GM18907 (cell line): ENCODE measurements around the gene CLMN.
A peak's percentile ranks its signal among the peaks of the same experiment; 100 is the strongest.
"Not testable (repeated sequence)": the region's sequence is repeated elsewhere in the genome, so short reads cannot be mapped to it uniquely, and the experiment has no call there.

ENCODE experiments used
- ATAC-seq: cut with Tn5 transposase; IDR thresholded peaks from one replicate; pipeline ENCODE4 v1.9.1; 2021; ENCODE audit warnings: mild to moderate bottlenecking, moderate library complexity; ENCODE audit not compliant: unreplicated experiment

CLMN gene

DNA sequence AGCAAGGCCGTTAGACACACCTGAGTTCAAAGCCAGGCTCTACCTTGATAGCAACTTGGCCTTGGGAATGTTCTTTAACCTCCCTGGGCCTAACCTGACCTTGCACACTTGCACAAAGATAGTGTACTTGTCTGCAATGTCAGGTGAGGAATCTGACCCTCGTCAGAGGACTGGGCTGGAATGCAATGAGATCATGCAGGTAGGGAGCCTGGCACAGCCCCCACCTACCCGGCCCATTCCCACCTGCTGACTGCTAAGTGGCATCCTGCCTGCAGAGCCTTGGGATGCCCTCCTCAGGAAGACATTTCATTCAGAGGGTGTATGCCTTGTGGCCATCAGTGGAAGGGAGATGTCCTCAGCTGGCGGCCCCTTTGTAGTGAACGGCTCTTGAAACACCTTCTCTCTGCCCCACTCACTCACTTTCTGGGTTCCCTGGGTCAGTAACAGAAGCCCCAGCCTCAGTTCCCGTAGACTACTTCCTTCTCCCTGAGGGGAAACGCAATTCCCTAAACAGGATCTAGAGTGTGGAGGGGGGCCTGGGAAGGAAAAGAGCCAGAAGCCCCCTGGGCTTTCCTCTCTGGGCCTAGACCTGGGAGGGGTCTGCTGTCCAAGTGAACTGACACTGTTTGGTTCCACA lies 94.3 kb downstream of the CLMN start:
- no peak for ATAC-seq

DNA sequence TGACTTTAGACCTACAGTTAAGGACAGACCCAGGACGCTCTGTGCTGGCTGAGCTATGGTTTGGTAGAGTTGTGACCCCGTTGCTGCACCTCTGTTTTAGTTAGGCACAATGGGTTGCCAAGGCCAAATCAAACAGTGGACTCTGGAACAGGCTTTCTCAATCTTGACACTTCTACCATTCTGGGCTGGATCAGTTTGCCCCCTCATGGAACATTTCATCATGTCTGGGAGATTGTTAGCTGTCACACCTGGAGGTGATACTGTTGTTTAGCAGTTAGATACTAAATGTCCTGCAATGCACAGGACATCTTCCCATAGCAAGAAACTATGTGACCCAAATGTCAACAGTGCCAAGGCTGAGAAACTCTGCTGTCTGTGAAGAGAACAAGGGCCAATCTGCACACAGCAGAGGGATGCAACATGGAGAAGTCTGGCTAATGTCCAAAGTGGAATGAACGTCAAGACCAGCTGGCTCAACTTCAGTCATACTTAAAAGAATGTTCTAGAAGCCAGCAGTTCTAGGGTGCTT lies 96.8 kb downstream of the CLMN start:
- ATAC-seq = no peak

DNA sequence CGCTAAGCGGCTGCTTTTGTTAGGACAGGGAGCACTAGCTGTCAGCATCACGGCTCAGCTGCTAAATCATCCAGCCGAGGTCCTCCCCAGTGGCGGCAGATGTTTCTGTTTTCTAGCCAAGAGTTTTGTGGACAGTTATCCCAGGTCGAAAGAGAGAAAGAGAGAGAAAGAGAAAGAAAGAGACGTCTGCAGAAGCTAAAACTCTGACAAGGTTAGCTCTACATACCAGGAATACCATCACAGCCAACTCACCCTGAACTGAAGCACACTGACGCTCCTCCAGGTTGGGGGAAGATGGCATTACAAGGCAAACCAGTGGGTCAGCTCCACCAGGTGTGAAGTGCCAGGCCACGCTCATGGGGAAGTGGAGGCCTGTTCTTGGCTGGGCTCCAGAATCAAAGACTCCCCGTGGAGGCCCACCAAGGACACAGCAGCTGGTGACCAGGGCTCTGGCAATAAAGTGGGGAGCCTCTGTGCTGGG lies 97.5 kb downstream of the CLMN start:
- ATAC-seq = no peak

DNA sequence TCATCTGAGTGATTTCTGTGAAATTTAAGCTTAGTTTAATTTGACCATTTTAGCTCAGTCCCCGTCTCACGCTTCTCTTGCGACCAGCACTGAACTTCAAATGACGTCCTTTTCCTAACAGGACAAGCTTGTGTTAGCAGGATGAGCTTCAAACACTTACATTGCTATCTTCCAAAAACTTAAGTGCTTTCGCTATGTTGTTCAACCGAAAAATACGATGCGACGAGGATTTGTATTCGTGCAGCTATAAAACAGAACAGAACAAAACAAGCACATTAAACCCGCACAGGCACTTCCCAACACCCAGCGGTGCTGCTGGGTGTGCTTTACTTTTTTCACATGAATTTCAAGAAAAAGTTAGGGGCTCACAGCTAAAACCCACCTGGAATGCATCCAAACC lies 98.2 kb downstream of the CLMN start:
- ATAC-seq = no peak

DNA sequence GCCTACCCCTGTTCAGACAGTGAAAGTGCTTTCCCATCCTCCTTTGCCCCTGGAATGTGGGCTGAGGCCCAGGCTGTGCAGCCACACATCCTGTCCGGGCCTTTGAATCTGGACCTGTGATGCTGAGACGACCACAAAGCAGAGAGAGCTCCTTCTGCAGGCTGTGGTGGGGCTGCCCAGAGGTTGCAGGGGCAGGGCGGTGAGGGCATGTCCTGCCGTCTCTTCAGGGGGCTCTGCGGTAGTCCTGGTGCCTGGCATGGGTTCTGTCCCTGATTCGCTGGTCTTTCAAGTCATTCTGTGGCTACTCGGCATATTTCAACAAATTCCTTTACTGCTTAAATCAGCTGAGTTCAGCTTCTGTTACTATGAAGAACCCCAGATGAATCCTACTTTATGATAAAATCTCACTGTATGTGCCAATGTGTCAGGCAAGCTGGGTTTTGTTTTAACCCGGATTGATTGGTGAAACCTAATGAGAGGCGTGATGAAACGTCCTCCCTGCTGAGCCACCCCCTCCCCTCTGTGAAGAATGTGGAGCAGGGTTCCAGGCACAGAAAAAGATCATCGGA lies 99.0 kb downstream of the CLMN start:
- no peak for ATAC-seq

DNA sequence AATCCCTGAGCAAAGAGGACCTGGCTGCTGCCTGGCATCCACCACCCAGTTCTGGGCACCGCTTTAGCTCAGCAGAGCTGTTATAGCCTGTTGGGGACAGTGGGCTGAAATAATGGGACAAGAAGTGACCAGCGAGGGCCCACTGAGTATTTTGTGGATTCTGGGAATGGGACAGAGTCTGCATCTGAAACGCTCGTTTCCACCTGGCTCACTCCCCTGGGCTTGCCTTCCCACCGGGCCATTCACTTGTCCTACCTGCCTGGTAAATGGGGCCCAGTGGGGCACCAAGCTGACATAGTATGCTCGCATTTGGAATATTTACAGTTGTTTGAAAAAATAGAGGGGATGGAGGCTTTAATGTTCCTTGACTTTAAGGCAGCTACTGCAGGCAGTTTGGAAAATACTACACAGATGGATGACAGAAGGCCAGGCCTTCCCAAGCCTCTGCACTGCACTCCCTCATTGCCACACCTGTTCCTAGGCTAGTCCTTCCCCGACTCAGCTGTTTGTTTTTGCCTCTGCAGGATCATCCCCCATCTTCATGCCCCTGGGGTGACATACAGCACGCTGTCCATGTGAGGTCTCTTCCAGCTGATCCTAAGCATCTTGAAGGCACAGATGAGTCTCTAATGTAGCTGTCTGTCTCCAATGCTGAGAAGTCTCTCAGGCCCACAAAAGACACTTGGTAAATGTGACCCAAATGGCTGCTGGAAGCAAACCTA lies 101.1 kb downstream of the CLMN start:
- ATAC-seq = no peak

DNA sequence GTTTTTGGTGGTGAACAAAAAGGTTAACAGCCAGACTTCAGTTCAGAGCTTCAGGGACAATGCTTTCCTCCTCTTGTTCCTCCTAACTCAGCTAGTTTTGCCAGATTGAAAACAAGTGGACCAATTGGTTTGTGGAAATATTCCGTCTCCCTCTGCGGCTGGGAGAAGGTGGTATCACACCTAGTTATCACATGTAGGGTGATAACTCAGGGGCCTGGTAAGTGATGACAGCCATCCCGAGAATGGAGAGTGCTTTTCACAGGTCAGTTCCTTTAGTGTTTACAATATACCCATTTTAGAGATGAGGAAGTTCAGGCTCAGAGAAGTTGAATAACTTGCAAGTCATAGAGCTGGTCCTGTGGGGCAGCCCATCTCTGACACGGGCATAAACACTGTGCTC lies 101.7 kb downstream of the CLMN start:
- ATAC-seq = no peak

DNA sequence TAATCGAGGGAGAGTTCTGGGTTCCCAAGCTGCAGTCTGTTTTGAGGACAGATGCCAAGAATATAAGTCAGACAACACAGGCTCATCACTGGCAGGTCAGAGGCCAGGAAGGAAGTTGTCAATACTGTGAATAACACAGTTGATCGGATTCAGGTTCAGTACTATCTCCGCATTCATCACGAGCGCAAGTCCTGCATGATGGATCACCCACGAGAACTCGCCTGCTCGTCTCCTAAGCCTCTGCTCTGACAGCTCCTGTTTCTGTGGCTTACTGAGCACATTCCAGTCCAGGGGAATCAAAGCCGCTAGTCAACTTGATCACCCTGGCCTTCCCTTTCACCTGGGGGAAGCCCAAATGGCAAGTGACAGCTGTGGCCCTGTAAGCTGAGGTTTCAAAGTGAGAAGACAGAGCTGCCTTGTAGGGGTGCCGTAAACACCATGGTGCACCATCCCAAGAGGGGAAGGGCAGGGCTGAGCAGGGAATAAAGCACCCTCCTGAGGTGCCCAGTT lies 102.3 kb downstream of the CLMN start:
- no peak for ATAC-seq

DNA sequence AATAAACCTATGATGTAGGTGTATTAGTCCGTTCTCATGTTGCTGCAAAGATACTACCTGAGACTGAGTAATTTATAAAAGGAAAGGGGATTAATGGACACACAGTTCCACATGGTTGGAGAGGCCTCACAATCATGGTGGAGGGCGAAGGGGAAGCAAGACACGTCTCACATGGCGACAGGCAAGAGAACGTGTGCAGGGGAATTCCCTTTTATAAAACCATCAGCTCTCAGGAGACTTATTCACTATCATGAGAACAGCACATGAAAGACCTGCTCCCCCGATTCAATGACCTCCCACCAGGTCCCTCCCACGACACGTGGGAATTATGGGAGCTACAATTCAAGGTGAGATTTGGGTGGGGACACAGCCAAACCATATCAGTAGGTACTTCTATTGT lies 103.7 kb downstream of the CLMN start:
- ATAC-seq = no peak

DNA sequence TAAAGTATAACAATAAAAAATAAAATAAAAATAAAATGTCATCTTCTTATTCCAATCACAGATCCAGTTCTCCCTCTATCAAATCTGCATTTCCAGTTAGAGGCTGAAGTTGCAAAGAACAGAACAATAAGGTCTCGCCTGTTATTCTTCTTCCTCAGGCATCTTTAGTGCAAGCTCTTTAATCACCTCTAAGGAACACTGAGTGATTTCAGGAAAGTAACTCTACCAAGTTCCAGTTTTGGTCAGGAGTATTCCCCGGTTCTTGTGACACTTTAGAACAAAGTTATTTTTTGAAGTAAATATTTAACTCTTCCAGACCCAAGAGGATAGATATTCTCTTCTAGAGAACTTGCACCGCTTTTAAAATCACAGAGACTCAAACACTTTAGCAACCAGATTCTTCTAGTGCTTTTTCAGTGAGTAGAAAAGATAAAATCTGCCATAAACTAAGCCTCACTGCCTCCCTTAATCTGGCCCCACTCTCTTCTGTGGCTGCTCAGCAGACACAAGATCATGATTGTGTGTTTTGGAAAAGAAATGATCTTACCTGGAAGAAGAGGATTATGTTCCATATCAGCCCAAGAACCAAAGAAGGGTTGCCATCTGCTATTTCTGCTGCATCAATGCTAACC lies 104.5 kb downstream of the CLMN start:
- ATAC-seq = no peak

DNA sequence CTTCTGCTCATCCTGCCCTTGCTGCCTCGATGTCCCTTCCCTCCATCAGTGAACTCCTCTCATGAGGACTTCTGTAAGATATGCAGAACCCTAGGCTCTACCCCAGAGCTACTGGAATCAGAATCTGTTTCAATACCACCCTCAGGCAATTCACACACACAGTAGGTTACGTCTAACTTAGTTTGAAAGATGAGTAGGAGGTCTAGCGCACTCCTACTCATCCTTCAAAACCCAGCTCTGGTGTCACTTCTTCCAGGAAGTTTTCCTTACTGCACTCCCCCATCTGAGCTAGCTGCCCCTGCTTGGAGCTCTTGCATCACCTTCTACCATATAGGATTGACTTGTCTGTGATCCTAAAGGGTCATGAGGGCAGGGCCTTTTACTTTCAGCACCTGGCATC lies 105.9 kb downstream of the CLMN start:
- no peak for ATAC-seq

DNA sequence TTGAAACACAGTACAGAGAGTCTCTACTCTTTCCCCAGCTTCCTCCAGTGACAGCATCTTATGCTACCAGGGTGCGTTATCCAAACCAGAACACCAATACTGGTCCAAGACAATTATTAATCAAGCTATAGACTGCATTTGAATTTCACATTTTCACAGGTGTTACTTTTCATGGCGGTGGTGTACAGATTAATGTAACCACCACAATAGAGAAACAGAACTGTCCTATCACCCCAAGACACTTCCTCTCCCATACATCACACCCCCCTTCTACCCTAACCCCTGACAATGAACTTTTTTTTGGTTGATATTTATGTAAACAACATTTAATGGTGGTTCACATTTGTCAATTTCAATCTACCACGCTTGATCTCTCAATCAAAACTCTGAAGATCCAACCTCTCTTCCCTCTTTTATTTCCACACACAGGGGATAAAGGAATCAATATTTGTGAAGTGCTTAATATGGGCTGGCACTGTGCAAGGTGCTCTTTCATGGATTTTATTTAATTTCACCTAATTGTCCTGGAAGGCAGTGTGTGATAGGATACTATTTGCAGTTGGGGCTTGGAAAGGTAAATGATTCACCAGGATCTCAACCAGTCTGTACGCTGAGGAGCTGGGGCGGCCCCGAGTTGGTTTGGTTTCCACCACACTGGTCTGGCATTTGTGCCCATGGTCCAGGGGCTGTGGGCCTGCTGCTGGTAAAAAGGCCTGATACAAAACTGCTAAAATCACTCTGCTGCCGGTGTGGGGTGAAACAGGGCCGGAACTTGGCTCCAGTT lies 107.8 kb downstream of the CLMN start:
- peak; percentile 77 for ATAC-seq

DNA sequence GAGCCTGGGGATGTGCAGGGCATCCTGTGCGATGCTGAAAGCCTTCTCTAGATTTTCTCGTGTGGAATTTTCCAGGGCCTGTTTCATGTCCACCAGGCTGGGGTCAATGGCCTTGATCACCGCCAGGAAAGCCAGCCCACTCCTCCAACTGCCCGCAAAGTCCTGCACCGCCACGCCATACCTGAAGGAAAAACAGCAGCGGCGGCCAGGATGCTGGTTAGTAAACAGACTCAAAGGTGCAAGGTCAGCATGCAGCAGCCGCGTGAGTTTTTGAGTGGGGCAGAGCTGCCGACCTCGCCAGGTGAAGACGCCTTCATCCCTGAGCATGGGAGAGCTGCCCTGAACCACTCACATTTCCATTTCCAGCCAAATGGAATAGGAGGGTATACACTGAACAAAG lies 109.0 kb downstream of the CLMN start:
- no peak for ATAC-seq

DNA sequence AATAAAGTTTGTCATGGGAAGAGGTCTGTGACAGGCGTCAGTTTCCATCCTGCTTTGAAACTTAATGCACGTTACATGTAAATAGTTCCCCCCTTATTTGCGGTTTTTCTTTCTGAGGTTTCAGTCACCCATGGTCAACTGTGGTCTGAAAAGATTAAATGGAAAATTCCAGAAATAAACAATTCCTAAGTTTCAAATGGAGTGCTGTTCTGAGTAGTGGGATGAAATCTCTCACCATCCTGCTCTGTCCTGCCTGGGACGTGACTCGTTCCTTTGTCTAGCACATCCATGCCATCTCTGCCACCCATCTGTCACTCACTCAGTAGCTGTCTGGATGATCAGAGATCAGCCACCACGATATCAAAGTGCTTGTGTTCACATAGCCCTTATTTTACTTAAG lies 111.1 kb downstream of the CLMN start:
- no peak for ATAC-seq

DNA sequence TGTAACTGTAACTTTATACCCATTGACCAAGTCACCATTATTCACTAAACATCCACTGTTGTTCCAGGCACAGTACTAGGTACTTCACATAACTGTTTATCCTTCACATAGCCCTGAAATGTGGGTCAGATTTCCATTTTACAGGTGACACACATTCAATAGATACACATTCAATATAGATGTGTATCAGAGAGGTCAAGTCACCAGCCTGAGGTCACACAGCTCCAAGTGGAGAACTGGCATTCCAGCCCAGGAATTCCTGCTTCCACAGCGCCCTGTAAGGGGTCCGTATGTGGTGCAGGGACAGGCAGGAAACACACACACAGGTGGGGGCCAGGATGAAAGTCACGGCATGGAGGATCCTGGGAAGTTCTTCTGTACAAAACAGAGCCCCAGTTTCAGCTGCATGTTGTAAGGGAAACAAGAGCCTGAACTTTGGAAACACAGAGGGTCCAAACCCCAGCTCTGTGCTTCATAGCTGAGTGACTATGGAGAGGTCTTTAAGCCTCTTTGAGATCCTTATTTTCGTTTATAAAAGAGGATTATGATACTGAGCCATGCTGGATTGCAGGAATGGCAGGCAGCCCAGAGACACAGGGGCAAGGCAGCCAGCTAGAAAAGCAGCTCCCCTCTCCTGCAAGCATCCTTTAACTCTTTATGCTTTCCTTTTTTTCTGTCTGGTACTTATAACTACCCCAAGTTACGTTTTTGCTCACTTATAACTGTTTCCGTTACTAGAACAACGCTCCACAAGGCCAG lies 112.1 kb downstream of the CLMN start:
- ATAC-seq = no peak

DNA sequence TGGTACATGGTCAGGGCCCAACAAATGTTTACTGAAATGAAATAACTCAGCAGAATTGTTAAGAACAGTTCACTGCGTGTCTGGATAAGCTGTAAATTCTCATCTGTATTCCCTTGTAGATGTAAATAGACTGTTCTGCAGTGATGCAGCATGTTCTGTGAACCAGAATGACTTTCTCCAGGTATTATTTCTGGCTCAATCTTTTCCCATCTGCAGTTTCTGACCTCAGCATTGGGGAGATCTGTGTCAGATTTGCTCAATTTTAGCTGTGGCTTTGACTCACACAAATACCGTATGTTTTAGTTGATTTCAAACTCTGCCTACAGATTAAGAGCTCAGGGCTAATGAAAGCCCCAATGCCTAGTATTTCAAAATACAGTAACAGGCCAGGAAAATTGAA lies 113.2 kb downstream of the CLMN start:
- ATAC-seq = no peak

DNA sequence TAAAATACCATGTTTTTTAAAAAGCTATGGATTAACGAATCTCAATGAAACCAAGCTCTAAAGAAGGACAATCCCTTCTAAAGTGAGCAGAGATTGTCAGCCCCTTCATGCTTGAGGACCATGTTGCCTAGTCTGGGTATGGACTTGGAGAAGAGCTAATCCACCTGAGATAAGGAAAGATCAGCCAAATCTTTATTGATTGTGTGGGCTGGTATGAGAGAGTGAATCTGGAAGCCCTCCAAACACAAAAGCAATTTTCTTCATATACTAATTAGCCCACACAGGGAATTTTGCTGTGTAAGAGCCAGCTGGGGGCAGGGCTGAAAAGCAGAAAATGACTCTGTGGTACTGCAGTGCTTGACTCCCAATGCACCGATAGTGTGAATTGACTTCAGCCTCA lies 115.0 kb downstream of the CLMN start:
- ATAC-seq = no peak

DNA sequence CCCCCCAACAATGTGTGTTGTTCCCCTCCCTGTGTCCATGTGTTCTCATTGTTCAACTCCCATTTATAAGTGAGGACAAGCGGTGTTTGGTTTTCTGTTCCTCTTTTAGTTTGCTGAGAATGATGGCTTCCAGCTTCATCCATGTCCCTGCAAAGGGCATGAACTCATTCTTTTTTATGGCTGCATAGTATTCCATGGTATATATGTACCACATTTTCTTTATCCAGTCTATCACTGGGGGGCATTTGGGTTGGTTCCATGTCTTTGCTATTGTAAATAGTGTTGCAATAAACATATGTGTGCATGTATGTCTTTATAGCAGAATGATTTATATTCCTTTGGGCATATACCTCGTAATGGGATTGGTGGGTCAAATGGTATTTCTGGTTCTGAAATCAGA lies 118.0 kb downstream of the CLMN start:
- not testable (repeated sequence) for ATAC-seq

DNA sequence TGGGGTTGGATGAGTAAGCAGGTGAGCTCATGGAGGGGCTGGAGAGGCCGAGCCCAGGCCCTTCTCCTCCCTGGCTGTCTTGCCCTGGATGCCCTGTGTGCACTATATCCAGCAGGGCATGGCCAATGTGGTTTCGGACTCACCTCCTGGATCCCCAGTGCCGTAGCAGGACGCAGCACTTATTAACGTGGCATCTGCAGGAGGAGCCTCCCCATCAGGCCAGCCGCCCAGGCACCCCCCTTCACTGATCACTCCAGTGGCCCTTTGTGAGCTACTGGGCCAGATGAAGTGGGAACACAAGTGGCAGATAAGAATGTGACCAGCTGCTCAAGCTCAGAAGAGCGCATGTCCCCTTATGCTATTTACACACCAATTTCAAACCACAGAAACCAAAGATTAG lies 119.3 kb downstream of the CLMN start:
- no peak for ATAC-seq
